ENCODE data around the gene GTF2I.
A peak's percentile ranks its signal among the peaks of the same experiment; 100 is the strongest.
"Not testable (repeated sequence)": the region's sequence is repeated elsewhere in the genome, so short reads cannot be mapped to it uniquely, and the experiment has no call there.

GTF2I gene

GRCh38 chr7:74783595-74783994, 126.1 kb downstream of the GTF2I start:
- DNase-seq: not testable (repeated sequence)

GRCh38 chr7:74788369-74789150, 131.0 kb downstream of the GTF2I start:
- peak; percentile 74 to 76 for DNase-seq

GRCh38 chr7:74789200-74789736, 131.8 kb downstream of the GTF2I start:
- DNase-seq: not testable (repeated sequence)

- DNase-seq: not testable (repeated sequence)
These were observed 140.5 kb downstream of the GTF2I start for GRCh38 chr7:74797848-74798622.

GRCh38 chr7:74798644-74799043, 141.1 kb downstream of the GTF2I start:
- DNase-seq: not testable (repeated sequence)

Measured in NCI-H2081 (cell line).